HG03575 (cell line): ENCODE data around the gene ZBED2.
A peak's percentile ranks its signal among the peaks of the same experiment; 100 is the strongest.
"Not testable (repeated sequence)": the region's sequence is repeated elsewhere in the genome, so short reads cannot be mapped to it uniquely, and the experiment has no call there.

Experiments
- ATAC-seq: cut with Tn5 transposase; IDR thresholded peaks from one replicate; pipeline ENCODE4 v1.9.1; 2021; ENCODE audit not compliant: unreplicated experiment, insufficient number of reproducible peaks, low FRiP score; ENCODE audit errors: extremely low read depth

The ZBED2 gene, protein sequence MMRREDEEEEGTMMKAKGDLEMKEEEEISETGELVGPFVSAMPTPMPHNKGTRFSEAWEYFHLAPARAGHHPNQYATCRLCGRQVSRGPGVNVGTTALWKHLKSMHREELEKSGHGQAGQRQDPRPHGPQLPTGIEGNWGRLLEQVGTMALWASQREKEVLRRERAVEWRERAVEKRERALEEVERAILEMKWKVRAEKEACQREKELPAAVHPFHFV

DNA sequence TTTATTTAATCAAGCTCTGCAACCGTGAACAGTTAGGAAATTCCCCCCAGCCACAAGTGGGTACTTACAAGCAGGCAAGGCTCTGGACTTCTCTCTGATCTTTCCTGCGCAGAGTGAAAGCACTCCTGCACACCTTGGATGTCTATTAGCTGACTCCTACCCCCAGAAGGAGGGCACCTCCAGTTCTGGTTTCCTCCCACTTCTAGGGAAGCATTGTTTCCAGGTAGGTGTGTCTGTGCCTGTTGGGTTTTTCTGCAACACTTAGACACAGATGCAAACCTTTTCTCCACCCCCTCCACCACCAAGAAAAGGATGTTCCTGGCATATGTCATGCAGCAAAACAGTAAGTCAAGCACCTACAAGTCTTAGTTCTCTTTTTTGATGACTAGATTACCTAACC lies at the start of gene ZBED2:
TSS of gene ZBED2 (minus strand) at position 115 of the 400 bp plus-strand sequence. CDS start 1,145 bp downstream, outside the sequence.
- ATAC-seq: no peak

DNA sequence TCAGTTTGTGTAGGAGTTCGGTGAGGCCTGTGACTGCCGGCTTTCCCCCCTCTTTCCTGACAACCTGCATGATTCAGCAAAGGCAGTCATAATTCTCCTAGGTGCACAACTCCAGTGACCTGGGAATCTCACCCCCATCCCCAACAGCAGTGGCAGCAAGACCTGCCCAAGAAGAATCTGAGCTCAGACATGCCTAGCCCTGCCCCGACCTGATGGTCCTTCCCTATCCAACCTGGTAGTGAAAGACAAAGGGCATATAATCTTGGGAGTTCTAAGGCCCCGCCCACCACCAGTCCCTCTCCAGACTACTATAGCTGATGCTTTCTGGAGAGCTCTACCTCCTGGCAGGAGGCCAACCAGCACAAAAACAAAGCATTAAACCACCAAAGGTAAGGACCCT lies 44.2 kb upstream of the ZBED2 start:
- no peak for ATAC-seq

DNA sequence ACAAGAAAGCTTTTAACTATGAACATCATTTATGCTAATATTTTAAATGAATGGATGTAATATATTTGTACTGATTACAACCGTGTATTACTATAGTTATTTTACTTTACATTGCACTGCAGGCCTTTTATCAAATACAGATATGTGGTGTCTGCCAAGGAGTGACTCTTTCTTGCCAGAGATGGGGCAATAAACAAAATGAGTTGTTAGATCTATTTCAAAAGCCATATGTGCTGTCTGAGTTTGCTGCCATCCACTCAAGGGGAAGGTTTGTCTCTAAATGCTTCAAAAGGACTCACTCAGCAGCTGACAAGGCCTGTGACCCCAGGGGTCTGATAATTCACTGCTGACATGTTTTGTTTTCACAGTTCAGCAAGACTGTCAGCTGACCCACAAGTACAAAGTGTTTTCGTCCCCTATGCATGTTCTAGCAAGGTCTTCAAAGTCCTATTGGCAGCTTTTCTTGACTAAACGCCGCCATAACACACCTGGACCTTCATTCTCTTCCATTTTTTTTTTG lies 41.3 kb upstream of the ZBED2 start:
- no peak for ATAC-seq

DNA sequence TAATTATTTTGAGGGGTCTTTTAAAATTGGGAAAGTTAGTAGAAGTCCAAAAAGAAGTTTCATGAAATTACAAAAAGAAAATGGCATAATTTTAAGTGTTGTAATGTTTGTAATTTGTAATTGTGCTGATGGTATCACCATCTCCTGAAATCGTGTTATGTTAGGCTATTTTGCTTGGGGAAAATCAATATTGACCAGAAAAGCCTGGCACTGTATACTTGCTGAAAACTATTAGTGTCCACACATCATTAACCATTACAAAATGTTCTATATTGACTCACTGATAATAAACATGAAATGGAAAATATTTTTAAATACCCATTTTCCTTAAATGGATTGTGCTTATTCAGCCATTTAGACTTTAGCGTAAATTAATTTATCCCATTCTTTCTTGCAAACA lies 40.3 kb upstream of the ZBED2 start:
- ATAC-seq: no peak

DNA sequence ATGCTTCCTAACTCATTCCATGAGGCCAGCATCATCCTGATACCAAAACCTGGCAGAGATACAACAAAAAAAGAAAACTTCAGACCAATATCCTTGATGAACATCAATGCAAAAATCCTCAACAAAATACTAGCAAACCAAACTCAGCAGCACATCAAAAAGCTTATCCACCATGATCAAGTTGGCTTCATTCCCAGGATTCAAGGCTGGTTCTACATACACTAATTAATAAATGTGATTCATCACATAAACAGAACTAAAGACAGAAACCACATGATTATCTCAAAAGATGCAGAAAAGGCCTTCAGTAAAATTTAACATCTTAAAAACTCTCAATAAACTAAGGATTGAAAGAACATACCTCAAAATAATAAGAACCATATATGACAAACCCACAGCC lies 35.5 kb upstream of the ZBED2 start:
- ATAC-seq: not testable (repeated sequence)

DNA sequence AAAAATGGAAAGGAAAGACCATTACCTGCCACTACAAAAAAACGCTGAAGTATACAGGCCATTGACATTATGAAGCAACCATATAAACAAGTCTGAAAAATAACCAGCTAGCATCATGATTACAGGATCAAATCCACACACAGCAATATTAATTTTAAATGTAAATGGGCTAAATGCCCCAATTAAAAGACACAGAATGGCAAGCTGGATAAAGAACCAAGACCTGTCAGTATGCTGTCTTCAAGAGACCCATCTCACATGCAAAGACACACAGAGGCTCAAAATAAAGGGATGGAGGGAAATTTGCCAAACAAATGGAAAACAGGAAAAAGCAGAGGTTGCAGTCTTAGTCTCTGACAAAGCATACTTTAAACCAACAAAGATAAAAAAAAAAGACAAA lies 33.9 kb upstream of the ZBED2 start:
- not testable (repeated sequence) for ATAC-seq

DNA sequence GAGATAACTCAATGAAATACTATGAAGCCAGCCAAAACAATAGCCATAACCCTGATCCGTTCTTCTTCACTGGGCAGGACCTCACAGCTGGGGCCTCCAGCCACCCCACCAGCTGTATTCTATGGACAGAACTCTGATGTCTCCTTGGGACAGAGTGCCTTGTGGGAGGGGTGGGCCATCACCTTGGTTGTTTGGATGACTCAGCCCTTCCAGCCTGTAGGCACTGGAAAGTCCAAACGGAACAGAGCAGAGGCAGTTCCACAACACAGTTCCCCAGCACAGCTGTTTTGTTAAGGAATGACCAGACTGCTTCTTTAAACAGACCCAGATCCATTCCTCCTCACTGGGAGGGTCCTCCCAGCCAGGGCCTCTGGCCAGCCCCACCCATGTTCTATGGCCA lies 31.9 kb upstream of the ZBED2 start:
- ATAC-seq: no peak

DNA sequence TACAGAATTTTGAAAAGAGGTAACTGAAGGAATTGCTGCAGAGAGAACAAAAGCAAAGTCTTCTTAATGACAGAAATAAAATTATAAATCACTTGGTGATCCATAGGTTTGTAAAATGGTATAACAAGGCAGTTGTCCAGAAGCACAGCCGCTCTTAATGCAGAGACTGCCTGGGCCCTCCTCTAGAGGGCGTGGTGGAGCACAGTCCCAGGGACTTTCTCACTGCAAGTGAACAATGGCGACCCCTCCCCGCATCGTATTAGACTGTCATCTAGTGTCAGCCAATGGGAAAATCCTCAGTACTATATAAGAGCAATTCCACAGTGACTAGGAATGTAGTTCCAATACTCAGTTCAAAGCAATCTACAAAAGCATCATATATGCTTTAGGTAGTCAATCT lies 26.4 kb upstream of the ZBED2 start:
- ATAC-seq: no peak

DNA sequence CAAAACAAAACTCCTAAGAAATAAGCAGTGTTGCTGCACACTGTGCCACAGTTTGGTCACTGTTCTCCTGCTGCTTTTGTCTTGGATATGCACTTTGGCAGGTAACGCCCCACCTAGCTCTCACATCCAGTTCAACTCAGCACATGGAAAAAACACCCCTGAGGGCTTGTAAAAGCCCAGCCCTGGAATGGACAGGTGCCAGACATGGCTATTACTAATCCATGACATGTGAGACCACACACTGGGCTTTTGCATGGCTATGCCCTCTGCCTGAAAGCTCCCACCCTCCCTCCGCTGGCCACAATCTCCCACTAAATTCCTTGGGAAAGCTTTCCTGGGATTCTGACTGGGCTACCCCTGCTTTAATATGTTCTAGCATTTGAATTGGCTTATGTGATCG lies 24.7 kb upstream of the ZBED2 start:
- no peak for ATAC-seq

DNA sequence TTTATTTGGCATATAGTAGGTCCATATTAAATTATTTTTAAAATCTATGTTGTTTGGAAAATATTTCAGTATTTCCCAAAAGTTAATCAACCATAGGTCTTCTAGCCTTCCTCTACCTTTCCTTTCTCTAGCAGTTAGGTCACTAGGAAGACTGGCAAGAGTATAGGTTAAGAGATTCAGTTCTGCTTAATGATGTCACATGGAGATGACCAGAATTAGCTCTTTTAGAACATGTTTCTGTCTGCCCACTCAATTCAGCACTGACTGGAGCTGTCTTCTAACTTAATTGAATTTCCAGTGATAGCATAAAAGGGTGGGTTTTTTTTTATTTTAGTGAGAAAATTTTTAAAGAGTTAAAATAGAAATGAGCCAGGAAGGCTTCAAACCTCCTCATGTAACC lies 23.8 kb upstream of the ZBED2 start:
- ATAC-seq: no peak

DNA sequence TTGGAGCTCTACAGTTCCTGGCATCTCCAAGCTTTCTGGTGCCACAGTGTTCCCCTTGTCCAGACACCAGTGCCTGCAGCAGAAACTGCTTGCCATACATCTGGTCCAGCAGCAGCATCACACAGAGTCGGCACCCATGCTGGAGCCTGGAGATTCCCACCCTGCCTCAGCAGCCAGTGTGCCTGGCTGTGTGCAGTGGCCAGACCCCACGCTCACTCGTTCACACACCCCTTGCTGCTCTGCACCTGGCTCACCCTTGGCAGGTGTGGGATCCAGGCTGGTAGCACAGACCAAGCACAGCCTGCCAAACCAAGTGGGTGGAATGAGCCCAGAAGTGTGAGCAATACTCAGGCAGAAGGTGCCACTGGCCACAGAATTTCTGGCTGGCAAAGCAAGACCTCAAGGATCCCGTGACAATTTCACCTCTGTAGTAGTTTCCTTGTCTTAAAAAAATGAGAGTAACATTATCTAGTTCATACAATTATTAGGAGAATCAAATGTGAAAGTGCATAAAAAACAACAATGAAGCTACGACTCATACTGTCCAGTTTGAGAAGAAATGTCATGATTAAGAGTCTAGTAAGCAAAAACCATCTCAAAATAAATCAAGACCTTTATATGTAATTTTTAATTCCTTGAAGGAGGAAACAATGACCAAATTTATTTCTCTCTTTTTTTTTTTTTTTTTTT lies 22.9 kb upstream of the ZBED2 start:
- ATAC-seq: no peak

DNA sequence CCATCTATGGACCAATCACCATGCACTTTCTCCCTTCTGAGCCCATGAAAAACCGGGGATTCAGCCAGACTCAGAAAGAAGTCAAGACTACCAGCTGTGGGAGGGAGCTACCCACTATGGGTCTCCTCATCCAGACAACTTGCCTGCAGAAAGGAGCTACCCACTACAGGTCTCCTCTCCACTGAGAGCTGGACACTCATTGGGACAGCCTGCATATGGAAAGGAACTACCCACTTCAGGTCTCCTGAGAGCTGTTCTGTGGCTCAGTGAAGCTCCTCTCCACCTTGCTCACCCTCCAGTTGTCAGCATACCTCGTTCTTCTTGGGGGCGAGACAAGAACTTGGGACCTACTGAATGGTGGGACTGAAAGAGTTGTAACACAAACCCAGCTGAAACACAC lies 22.3 kb upstream of the ZBED2 start:
- no peak for ATAC-seq

DNA sequence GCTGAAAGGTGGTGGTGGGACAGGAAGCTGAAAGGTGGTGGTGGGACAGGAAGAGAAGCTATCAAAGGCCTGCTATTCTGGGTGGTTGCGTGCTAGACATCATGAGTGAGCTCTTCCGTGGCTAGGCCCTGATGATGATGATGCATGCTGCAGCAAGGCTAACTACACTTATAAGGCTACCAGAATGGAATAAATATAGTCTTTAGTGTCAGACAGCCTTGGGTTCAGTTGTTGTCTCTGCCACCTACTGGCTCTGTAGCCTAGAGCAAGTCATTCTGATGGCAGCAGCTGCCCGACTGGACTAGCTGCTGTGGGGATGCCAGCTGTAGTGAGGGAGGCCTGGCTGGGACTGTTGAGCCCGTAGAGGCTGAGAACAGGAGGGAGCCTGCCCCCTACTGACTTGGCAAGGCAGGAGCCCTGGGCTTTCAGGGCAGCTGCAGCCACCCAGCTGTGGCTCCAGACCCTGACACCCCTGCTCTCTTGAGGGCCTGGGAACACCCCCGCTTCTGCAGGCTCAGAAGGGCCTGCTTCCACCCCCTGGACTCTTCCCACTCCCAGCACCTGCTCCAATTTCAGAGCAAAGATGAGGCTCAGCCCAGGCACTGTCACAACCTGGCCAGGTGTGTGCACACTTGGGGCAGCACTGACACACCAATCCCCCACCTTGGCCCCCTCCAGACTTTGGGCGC lies 21.4 kb upstream of the ZBED2 start:
- peak; percentile 65 for ATAC-seq

DNA sequence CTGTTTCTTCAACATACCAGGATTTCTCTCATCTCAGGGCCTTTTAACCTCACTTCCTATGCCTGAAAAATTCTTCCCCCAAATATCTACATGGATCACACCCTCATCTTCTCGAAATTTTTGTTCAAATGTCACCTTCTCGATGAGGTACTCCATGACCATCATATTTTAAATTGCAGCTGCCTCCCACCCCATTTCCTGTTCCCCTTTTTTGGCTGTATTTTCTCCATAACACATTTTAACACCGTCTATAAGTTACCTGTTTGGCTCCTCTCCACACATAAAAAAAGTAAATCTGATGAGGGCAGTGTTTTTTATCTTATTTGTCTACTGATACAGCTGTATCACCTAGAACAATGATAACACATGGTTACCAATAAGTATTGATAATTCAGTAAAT lies 20.7 kb upstream of the ZBED2 start:
- no peak for ATAC-seq

DNA sequence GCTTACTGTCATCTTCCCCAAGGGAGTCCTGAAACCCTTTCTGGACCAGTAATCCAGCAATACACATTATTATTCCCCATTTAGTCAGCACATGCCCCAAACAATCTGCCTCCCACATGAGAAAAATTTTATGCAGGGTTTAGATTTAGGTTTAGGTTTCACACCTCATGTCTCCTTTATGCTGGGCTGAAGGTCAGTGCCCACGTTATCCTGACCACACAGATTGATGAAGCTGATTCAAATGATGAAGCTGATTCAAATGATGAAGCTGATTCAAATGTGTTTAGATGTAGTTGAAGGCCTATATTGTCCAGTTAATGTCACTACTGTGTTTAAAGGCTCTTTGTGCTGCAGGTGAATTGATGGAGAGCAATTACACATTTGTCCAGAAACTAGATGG lies 18.1 kb upstream of the ZBED2 start:
- no peak for ATAC-seq

DNA sequence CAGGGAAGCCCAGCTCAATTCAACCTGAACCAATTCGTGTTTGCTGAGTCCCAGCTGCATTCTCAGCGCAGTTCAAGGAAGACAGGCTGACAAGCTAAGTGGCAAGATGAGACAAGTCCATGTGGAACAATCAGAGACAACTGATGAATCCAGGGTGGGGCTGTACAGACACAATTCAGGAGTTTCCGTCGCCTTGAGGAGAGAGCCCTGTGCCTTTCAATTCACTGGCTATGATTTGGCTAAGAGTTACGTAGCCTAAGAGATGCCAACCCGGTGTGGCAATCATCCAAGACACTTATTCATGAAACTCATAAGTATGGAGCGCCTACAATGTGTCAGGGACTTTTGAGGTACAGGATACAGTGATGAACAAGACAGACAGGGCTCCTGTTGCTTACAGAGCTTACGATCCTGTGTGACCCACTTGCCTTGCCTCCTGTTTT lies 15.5 kb upstream of the ZBED2 start:
- ATAC-seq: peak; percentile 12

DNA sequence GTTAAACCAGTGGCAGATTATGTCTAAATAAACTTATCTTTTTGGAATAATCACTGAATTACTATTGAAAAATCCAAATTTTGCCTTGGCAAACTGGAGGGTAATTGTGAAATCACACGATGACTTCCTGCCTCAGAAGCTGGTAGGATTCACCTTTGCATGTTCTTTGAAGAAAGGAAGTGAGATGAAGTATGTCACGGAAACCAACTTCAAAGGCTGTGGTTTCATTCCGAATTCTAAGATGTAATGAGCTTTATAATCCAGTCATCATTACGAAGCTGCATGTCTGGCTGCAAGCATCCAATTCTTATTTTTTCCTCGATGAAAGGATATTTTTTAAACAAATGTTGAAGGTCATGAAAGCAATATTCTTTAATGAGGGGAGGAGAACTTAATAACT lies 15.0 kb upstream of the ZBED2 start:
- ATAC-seq: peak; percentile 93

DNA sequence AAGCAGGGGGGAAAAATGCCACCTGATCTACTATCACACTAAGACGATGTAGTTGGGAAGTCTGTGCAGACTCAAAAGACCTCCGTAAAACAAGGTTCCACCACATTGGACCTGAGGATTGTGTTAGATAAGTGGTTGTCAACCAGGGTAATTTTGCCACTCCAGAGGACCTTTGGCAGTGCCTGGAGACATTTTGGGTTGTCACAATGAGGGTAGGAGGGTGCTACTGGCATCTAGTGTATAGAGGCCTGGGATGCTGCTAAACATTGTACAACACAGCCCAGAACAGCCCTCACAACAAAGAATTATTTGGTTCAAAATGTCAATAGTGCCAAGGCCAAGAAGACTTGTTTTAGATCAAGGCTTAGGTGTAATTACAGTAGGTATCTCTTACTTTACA lies 14.6 kb upstream of the ZBED2 start:
- no peak for ATAC-seq

DNA sequence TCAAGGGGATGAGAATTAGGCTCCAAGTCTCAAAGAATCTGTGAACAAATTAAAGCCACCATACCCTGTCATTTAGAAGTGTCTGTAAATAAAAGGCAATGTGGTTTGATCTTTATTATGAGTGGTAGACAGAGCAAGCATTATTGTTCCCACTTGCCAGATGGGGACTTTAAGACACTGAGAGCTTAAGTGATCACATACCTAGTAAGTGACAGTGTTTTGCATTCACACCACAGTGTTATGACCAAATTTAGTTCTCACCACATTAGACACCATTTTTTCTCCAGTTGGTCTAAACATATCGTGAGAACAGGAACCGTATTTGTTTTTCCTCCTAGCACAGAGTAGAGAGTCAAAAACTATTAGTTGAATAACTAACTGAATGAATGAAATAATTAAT lies 13.2 kb upstream of the ZBED2 start:
- no peak for ATAC-seq

DNA sequence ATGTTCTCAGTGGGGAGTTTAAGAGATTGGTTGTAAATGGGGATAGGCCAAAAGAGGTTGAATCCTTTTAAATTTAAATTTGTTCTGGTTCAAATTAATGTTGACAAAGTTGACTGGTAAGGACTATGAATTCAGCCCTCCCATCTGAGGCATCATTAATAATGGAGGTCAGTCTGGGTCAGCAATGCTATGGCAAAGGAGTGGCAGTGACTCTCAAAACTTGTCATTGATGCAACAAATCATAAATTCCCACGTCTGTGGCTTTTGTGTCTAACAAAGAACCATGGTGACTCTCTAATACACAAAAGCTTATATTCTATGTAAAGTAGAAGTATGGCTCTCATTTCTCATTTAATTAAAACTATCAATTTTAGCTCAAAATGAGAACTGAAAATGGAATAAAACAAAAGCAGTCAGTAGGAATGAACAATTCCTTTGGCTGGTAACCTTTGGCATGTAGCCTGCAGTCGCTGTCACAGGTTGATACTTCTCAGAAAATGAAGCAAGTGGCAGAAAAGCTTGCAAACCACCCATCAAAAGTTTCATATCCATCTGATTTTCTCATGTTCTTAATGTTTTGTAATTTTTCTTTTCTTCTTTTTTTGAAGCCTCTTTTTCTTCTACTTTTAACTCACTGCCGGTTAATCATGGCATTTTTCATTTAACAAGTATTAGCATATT lies 12.2 kb upstream of the ZBED2 start:
- no peak for ATAC-seq
